HepG2 (cell line): Measurements from ENCODE around the gene SEMA3C. TPM values are rescaled to one million over a fixed set of nuclear protein-coding genes. Genes with fewer than 3 reads are reported as not detected.

Experiments used
- ATAC-seq: fragments of 200-7000 bp; cut with Tn5 transposase; 3 replicates; pipeline ENCODE4 v1.9.1; 2020; ENCODE audit warnings: mild to moderate bottlenecking, moderate library complexity
- BruUV-seq: library from RNA; stranded (reverse); fragments of 400-500 nt; replicated peaks from 2 replicates; lab custom pipeline; 2021; lab: Mats Ljungman, UMichigan
- CTCF ChIA-PET: fragments of 300-600 bp; formaldehyde crosslinking; extraction: SDS; loops from one replicate; lab custom pipeline; 2021; ENCODE audit warnings: low total read pairs, inconsistent platforms, low intra/inter-chr PET ratio; lab: Yijun Ruan, JAX
- POLR2A ChIA-PET: fragments of 350-600 bp; sonication (Branson Sonifier 250); formaldehyde crosslinking; loops from one replicate; lab custom pipeline; 2020; ENCODE audit warnings: antibody characterized with exemption, inconsistent platforms; lab: Yijun Ruan, JAX
- DNase-seq: peaks from one replicate; pipeline ENCODE4 v3.0.0-alpha.2; 2015; ENCODE audit warnings: low spot score
- FAIRE-seq: peaks from 3 replicates; lab custom pipeline; 2011; peaks lifted over from hg19 to GRCh38; lab: Jason Lieb, UNC
- H2AFZ ChIP-seq: one replicate; pipeline ENCODE4 v1.6.1; 2011; ENCODE audit warnings: low read length, inconsistent platforms
- H3K27ac ChIP-seq: fragments of 300-600 bp; 3 replicates; pipeline ENCODE4 v1.8.0; 2011; ENCODE audit warnings: mixed run types, mild to moderate bottlenecking, mixed read lengths, low read length, inconsistent platforms; ENCODE audit not compliant: insufficient read depth; ENCODE audit errors: extremely low read length
- H3K27me3 ChIP-seq, 2 experiments: fragments of 200-600 bp in 1 of 2; 2 replicates in 1 of 2; 3 replicates in 1 of 2; pipeline versions ENCODE4 v1.6.0 to v1.8.0; 2011; ENCODE audit warnings: low read length in 2 of 2, mild to moderate bottlenecking in 2 of 2, moderate library complexity in 2 of 2, inconsistent platforms in 1 of 2; ENCODE audit not compliant: insufficient read depth in 2 of 2, control insufficient read depth in 1 of 2
- H3K36me3 ChIP-seq, 2 experiments: fragments of 200-600 bp in 1 of 2; replicated peaks in 1 of 2; 2 replicates in 1 of 2; 3 replicates in 1 of 2; pipeline versions ENCODE4 v1.5.1 to v1.8.0; 2011; ENCODE audit warnings: low read length in 2 of 2, inconsistent platforms in 1 of 2; ENCODE audit not compliant: insufficient read depth in 2 of 2, control insufficient read depth in 1 of 2
- H3K4me1 ChIP-seq: 2 replicates; pipeline ENCODE4 v1.5.1; 2012; ENCODE audit warnings: low read length, inconsistent platforms; ENCODE audit not compliant: insufficient read depth
- H3K4me2 ChIP-seq: 2 replicates; pipeline ENCODE4 v1.6.0; 2011; ENCODE audit warnings: low read depth, low read length, inconsistent platforms
- H3K4me3 ChIP-seq, 3 experiments: fragments of 200-600 bp in 1 of 3; sonication (generic), shearing (Covaris generic) in 1 of 3; replicated peaks in 1 of 3; 2 replicates each; pipeline ENCODE4 v1.5.1; 2011 to 2016; ENCODE audit warnings: low read length in 3 of 3, inconsistent platforms in 2 of 3, low read depth in 2 of 3, mild to moderate bottlenecking in 2 of 3, control low read depth in 1 of 3, mixed read lengths in 1 of 3; ENCODE audit not compliant: insufficient read depth in 1 of 3
- H3K79me2 ChIP-seq: one replicate; pipeline ENCODE4 v1.6.1; 2011; ENCODE audit warnings: low read length, inconsistent platforms; ENCODE audit not compliant: insufficient read depth
- H3K9ac ChIP-seq: 2 replicates; pipeline ENCODE4 v1.6.0; 2011; ENCODE audit warnings: mild to moderate bottlenecking, low read depth, low read length, inconsistent platforms; ENCODE audit not compliant: insufficient read depth
- H3K9me3 ChIP-seq: 2 replicates; pipeline ENCODE4 v1.5.1; 2012; ENCODE audit warnings: mild to moderate bottlenecking, low read length
- H4K20me1 ChIP-seq: 2 replicates; pipeline ENCODE4 v1.6.0; 2011; ENCODE audit warnings: inconsistent platforms, mild to moderate bottlenecking, low read length, moderate library complexity; ENCODE audit not compliant: insufficient read depth
- GATA4 ChIP-seq: sonication (generic); IDR thresholded peaks from 2 replicates; pipeline ENCODE4 v1.6.1; 2016; ENCODE audit warnings: antibody characterized with exemption, low read depth, borderline replicate concordance
- KDM1A ChIP-seq: IDR thresholded peaks from 2 replicates; pipeline ENCODE4 v1.6.1; 2016; ENCODE audit warnings: missing compliant biosample characterization
- ZKSCAN1 ChIP-seq: fragments of 150-350 bp; IDR thresholded peaks from 2 replicates; pipeline ENCODE4 v1.6.1; 2014; ENCODE audit warnings: low read length
- ZNF572 ChIP-seq: sonication (generic); formaldehyde crosslinking; IDR thresholded peaks from 2 replicates; pipeline ENCODE4 v1.5.1; 2020; ENCODE audit warnings: mild to moderate bottlenecking, missing genetic modification reagents
- WGBS: methylation state at CpG from one replicate; pipeline ENCODE4 v1.1.6; 2017; ENCODE audit warnings: low lambda C conversion rate; 5-methylcytosine and 5-hydroxymethylcytosine counted together
- in situ Hi-C: cut with HindIII; loops from 2 replicates; pipeline ENCODE4 v1.10.0; 2017; ENCODE audit warnings: low pct_unique_long_range_greater_than_20kb; ENCODE audit not compliant: extremely low pct_ligation_motif_present
- intact Hi-C: fragments of 100-400 bp; cut with micrococcal nuclease; formaldehyde crosslinking; loops from one replicate; pipeline ENCODE4 v1.10.0; 2022; ENCODE audit not compliant: unreplicated experiment
- polyA plus RNA-seq, 8 experiments: library from polyadenylated mRNA; depleted of rRNA in 3 of 8; stranded (reverse) in 7 of 8; unstranded in 1 of 8; fragments of >200 nt; fragmentation: Illumina TruSeq in 4 of 8; extraction: Trizol in 4 of 8; gene quantifications; 2 replicates each; pipeline versions ENCODE4 v1.2.1 to v1.2.3, GENCODE V29; 2011 to 2016; ENCODE audit warnings: low read depth in 4 of 8, missing spikeins in 1 of 8, mixed read lengths in 1 of 8; ENCODE audit not compliant: insufficient read depth in 1 of 8
- total RNA-seq, 5 experiments: library from RNA; depleted of rRNA; stranded (reverse); fragments of >200 nt; fragmentation: Illumina TruSeq; extraction: Trizol; gene quantifications; 2 replicates each; pipeline ENCODE4 v1.2.3, GENCODE V29; 2016; ENCODE audit warnings: low read depth in 1 of 5

Gene SEMA3C
- total and polyA plus RNA-seq, 2 of the 13 experiments (the other 11 are each of a cell fraction or from before 2014, with no cell fraction given) = 0.05 to 0.13 TPM

DNA sequence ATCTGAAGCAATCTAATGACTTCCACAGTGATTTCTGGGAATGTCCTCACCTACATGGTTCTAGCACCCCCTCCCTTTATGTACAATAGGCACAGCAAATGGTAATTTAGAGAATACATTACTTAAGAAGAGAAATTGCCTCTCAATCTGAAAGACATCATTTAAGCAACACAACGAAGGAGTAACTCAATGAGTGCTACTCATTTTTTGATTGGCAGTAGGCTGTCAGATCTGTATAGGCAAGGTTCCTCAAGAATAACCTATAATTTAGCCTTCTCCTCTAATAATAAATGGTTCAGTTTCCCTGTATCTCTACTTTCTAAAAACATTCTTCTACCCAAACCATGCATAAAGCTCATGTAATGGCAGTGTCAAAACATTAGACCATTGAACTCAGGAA lies 30.6 kb upstream of the SEMA3C start:
- POLR2A ChIA-PET = no interaction called here
- Histone ChIP-seq H3K36me3 (no peaks in the 10 kb centered on the region), H3K9me3 (no peaks in the 10 kb centered on the region), H2AFZ (no peak overlapping the region), H3K4me3 (no peak overlapping the region), H3K4me2 (no peak overlapping the region), H3K27me3 (no peaks in the 10 kb centered on the region), H4K20me1 (no peaks in the 10 kb centered on the region), H3K79me2 (no peaks in the 10 kb centered on the region)
- in situ Hi-C loops = no loop called here
- BruUV-seq = no TSS peak
- TF ChIP-seq GATA4 (no peak), ZKSCAN1 (no peak), ZNF572 (CRISPR knock-in tag) (no peak)
- TF ChIP-seq, all 625 proteins: peak for 0
- no peaks in the 10 kb centered on the region for H3K4me1 ChIP-seq
- FAIRE-seq (no peak), DNase-seq (no peak), ATAC-seq (no peak)
- H3K9ac ChIP-seq = no peak overlapping the region
- no peak overlapping the region for H3K27ac ChIP-seq
- intact Hi-C loops = no loop called here
- CTCF ChIA-PET = no interaction called here
- WGBS = 0% methylated on average over 1 of the region's 1 CpG

DNA sequence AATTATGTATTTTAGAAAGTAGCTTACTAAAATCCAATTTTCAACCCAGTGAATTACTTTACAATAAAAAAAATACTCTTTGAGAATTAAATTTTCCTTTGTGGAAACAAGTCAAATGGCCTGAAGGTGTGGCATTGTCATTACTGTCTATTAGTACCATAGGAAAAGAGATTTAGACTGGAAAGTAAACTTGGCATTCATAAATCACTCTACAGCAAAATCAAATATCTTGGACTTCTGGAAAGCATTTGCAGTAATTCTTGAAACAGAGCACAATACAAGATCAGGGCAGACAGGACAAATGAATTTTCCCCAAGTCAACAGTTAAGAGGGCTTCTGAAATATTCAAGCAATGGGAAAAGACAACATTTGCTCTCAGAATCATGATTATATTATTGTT lies 28.0 kb upstream of the SEMA3C start:
- intact Hi-C loops (no loop called here), in situ Hi-C loops (no loop called here)
- BruUV-seq = no TSS peak
- Histone ChIP-seq H3K9me3 (no peaks in the 10 kb centered on the region), H3K27ac (no peak overlapping the region), H3K4me3 (no peak overlapping the region), H3K9ac (no peak overlapping the region), H2AFZ (no peak overlapping the region), H3K27me3 (no peaks in the 10 kb centered on the region), H3K4me2 (no peak overlapping the region), H3K4me1 (peaks cover 17% of the 10 kb centered on the region; the same call in 1 of the 2 replicates), H4K20me1 (no peaks in the 10 kb centered on the region), H3K36me3 (no peaks in the 10 kb centered on the region), H3K79me2 (no peaks in the 10 kb centered on the region)
- ChIA-PET POLR2A (no interaction called here), CTCF (no interaction called here)
- TF ChIP-seq KDM1A = no peak
- DNase-seq (no peak), FAIRE-seq (no peak), ATAC-seq (no peak)
